Measurements from ENCODE around the gene CHP1.
"Not testable (repeated sequence)": the region's sequence is repeated elsewhere in the genome, so short reads cannot be mapped to it uniquely, and the experiment has no call there.

The CHP1 gene

GRCh38 chr15:41230650-41231421 is at the start of gene CHP1, which contains the start of gene EXD1:
Gene CHP1 (plus strand): TSS chr15:41231268. CDS start chr15:41231383, 115 bp downstream.
Gene EXD1 (minus strand): TSS chr15:41230757. CDS start chr15:41226575, 4,182 bp downstream.
- DNase-seq = peak; percentile 70 to 99 (median 96)

- DNase-seq = no peak
Measured at GRCh38 chr15:41182266-41182665, 48.8 kb upstream of the CHP1 start.

GRCh38 chr15:41183581-41183980 is 47.5 kb upstream of the CHP1 start:
- DNase-seq = no peak

GRCh38 chr15:41194444-41194843 is 36.6 kb upstream of the CHP1 start:
- DNase-seq = no peak

DNA sequence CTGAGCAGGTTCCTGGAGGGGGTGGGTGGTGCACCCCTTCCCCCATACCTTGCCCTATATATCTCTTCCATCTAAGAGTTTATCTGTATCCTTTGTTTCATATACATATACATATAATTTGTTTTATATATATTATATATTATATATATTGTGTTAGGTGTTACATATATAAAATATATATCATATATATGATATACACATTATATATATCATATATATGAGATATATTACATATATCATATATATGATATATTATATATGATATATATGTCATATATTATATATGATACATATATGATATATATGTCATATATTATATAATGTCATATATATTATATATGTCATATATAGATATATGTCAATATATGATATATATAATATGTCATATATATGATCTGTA is 31.6 kb upstream of the CHP1 start:
- DNase-seq = no peak

GRCh38 chr15:41203395-41203794 is 27.7 kb upstream of the CHP1 start:
- DNase-seq = no peak

GRCh38 chr15:41205315-41205714 is 25.8 kb upstream of the CHP1 start:
- DNase-seq = no peak

- DNase-seq = no peak
Measured at GRCh38 chr15:41207687-41208448, 23.2 kb upstream of the CHP1 start.

DNA sequence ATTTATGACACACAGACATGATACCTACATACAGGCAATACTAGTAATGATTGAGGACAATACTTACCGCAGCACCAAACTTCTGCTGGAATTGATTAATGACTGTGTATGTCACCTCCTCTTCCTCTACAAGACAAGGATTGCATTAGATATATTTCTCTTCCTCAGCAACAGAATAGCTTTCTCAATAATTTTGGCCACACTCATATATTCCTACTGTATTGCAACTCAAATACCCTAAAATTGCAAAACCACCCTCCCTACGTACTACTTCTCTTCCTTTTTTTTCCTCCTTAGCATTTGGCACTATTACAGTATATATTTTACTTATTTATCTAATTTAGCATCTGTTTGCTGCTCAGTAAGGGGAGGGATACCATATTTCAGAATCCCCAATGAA is 15.4 kb upstream of the CHP1 start:
- DNase-seq = no peak

GRCh38 chr15:41218851-41219250 is 12.2 kb upstream of the CHP1 start:
- no peak for DNase-seq

DNA sequence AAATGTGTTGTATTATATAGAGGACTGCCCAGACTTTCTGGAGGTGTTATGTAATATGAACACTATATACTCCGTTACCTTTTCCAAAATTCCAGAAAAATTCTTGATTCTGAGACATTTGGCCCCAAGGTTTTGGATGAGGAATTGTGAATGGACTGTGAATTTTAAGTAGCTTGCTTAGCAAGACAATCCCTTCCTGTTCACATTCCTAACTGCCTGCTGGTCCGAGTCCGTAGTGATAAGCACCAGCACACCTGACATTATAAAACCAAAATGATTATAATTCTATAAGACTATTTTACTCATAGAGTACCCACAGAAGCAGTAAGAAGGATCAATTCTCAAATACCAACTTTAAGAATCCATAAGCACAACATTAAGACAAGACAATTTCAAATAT is 11.7 kb upstream of the CHP1 start:
- no peak for DNase-seq

DNA sequence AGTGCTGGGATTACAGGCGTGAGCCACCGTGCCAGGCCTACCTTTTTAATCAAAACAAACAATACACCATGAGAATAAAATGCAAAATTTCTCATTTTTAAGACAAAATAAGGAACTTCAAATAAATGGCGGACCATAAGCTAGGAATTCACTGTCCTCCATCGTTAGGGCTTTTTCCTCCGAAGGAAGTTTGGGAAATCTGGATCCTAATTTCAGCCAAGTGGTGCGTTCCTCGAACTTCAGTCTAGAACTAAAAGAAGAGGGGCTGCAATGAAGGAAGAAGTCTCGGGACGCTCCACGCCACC is 771 bp upstream of the CHP1 start:
- no peak for DNase-seq

DNA sequence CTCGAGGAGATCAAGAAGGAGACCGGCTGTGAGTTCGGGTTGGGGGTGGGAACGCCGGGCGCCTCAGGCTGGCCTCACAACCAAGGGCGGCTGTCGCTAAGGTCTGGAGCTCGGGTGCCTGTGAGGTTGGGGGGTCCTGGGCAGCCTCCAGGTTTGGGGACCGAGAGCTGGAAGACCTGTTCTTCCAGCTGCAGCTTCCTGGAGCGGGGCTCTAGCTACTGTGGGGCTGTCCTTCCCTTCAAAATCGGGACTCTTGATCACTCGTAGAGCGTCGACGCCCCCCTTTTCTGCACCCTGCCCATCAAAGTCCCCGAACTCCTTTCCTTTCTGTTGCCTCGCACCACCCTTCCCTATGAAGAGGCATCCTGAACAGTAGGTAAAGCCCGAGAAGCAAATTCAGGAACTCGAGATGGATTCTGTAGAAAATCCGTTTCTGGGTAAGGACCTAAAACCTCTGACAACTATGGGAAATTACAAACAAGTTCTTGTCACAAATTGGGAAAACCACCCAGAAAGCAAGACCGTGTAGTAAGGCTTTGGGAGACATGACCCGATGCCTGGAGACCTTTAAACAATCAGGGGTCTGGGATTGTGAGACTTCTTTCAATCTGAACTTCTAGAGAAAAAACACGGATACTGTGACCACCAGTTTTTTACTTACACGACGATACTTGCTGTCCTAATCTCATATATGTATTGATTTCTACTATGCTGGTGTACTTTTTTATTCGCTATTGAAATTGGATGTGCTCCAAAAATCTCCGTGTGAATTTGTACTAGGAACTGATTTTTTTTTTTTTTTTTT is 556 bp downstream of the CHP1 start:
- DNase-seq = peak in 3 of 51 donors; percentile 30 to 57 (median 53)

DNA sequence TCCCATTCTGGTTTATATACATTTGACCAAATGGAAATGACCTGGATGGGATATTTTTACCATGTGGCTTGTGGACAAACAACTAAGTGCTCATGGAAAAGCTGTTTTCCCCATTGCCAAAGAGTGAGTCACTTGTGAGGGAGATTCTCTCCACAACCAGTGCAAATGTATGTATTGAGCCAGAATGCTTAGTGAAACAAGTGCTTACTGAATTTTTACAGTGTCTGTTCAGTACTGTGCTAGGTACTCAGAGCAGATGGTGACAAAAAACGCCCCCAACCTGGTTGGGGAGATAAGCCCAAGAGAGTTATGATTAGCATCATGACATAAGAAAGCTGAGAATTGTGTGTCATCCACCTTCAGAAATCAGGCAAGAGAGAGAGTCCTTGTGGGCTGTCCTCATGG is 2.3 kb downstream of the CHP1 start:
- peak in 1 of 51 donors; percentile 6 for DNase-seq

- not testable (repeated sequence) for DNase-seq
Measured at GRCh38 chr15:41235228-41235627, 4.2 kb downstream of the CHP1 start.

GRCh38 chr15:41235929-41236328 is 4.9 kb downstream of the CHP1 start:
- DNase-seq = no peak

- no peak for DNase-seq
Measured at GRCh38 chr15:41238100-41238499, 7.0 kb downstream of the CHP1 start.

DNA sequence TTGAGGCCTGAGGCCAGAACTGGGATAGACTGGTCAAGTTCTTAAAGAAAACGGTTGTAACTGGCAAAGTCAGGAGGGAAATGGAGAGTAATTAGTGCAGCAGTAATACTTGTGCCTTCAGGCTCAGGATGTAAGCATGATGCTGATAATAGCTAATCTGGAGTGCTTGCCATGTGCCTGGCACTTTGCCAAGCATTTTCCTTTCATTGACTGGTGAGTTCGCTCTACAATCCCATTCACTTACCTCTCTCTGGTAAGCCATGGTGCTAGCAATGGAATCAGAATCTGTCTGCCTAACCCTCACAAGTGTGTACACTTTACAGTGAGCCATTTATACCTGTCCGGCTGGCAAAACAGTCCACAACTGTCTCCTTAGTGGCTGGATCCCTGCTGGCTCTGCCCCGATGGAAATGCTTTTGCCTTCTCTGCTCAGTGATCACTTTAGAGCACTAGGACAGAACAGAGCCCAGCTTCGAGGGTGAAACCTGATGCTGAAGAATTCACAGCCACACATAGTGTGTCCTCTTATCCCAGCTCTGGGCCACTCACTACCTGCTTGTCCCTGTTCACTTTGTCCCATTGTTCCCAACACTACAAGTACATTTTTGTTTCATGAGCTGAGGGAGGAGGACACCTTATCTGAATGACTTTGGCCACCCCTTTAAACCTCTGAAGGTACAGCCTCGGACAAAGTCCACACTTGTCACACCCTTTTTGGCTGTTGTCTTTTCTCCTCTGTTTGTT is 10.3 kb downstream of the CHP1 start:
- peak in 3 of 51 donors; percentile 1 to 9 (median 3) for DNase-seq

DNA sequence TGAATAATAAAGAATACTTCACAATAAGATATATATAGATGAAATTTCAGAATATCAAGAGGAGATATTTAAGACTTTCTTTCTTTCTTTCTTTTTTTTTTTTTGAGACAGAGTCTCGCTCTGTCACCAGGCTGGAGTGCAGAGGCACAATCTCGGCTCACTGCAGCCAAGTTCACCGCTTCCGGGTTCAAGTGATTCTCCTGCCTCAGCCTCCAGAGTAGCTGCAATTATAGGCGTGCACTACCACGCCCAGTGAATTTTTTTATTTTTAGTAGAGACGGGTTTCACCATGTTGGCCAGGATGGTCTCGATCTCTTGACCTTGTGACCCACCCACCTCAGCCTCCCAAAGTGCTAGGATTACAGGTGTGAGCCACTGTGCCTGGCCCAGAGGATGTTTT is 19.7 kb downstream of the CHP1 start:
- DNase-seq = not testable (repeated sequence)

- no peak for DNase-seq
Measured at GRCh38 chr15:41251411-41251810, 20.3 kb downstream of the CHP1 start.

- DNase-seq = no peak
Measured at GRCh38 chr15:41254560-41254959, 23.5 kb downstream of the CHP1 start.
